GM12801 (cell line): Measurements from ENCODE around the gene PKNOX1.

Experiments
- CTCF ChIP-seq: IDR thresholded peaks from one replicate; pipeline ENCODE4 v1.5.1; 2011; ENCODE audit warnings: control low read depth; ENCODE audit not compliant: insufficient read length; ENCODE audit errors: extremely low read depth

The PKNOX1 gene

DNA sequence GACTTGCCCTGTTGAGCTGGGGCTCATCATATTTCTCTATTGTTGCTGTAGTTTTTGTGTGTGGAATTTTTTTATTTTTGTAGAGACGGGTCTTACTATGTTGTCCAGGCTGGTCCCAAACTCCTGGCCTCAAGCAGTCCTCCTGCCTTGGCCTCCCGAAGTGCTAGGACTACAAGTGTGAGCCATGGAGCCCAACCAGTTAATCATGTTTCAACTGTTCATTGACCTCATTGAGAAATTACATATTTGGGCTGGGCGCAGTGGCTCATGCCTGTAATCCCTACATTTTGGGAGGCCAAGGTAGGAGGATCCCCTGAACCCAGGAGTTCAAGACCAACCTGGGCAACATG is 9.2 kb upstream of the PKNOX1 start:
- no peak for TF ChIP-seq CTCF

DNA sequence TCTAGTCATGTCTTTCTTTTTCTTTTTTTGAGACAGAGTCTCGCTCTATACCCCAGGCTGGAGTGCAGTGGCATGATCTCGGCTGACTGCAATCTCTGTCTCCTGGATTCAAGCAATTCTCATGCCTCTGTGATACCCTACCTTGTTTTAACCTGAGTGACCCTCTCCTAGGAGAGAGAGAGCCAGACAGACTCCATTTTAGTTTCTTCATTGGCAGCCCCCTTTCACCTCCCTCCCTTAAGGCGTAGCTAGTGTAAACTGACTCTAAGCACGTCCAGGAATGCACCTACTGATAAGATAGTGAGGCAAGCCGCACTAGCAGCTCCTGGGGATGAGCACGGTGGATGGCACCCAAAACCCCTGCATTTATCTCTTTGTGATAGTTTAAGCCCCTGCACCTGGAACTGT is 5.2 kb upstream of the PKNOX1 start:
- no peak for TF ChIP-seq CTCF

DNA sequence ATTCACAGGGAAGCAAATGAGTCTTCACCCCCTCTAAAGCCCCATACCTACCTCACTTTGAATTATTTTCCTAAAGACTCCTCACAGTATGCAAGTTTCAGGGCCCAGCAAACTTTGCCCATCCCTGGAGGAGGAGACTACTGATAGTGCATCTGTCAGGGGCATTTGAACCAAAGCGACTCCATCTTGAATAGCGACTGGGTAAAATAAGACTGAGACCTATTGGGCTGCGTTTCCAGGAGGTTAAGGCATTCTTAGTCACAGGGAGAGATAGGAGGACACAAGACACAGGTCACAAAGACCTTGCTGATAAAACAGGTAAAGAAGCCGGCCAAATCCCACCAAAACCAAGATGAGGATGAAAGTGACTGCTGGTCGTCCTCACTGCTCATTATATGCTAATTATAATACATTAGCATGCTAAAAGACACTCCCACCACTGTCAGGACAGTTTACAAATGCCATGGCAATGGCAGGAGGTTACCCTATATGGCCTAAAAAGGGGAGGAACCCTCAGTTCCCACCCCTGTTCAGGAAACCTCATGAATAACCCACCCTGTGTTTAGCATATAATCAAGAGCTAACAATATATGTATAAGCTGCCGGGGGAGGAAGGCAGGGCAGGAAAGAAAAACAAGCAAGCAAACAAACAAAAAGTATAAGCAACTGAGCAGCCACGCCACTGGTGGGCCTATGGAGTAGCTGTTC is 3.3 kb upstream of the PKNOX1 start:
- no peak for TF ChIP-seq CTCF

- TF ChIP-seq CTCF, result no peak
These were observed 2.5 kb upstream of the PKNOX1 start for GRCh38 chr21:42971897-42972275.

DNA sequence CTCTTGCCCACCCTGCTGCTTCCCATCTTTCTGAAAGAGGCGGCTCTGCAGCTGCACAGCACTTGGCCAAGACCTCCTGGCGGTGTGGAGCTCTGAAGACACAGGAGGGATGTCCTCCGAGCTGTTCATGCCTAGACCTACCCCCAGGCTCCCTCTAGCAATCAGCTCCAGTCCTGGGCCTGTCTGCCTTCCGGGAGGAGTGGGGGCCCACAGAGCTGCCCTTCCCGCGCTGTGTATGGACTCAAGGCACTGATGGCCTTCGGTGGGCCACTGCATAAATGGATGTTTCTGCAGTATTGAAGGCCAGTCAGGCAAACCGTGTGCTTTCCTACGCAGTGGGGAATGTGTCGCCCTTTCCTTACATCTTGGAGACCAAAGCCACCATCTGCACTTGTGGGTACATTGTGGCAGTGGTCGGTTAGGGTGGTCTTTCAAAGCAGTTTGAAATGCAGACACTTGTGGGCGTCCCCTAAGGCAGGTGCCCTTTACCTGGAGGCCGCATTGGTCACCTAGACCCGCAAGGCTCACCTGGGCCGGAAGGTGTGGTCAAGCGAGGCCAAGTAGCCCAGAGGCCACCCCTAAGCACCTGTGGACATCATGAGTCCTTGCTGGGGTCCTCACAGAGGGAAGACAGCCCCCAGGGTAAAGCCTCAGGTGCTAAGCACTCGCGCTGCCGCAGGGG is 912 bp upstream of the PKNOX1 start:
- no peak for TF ChIP-seq CTCF

DNA sequence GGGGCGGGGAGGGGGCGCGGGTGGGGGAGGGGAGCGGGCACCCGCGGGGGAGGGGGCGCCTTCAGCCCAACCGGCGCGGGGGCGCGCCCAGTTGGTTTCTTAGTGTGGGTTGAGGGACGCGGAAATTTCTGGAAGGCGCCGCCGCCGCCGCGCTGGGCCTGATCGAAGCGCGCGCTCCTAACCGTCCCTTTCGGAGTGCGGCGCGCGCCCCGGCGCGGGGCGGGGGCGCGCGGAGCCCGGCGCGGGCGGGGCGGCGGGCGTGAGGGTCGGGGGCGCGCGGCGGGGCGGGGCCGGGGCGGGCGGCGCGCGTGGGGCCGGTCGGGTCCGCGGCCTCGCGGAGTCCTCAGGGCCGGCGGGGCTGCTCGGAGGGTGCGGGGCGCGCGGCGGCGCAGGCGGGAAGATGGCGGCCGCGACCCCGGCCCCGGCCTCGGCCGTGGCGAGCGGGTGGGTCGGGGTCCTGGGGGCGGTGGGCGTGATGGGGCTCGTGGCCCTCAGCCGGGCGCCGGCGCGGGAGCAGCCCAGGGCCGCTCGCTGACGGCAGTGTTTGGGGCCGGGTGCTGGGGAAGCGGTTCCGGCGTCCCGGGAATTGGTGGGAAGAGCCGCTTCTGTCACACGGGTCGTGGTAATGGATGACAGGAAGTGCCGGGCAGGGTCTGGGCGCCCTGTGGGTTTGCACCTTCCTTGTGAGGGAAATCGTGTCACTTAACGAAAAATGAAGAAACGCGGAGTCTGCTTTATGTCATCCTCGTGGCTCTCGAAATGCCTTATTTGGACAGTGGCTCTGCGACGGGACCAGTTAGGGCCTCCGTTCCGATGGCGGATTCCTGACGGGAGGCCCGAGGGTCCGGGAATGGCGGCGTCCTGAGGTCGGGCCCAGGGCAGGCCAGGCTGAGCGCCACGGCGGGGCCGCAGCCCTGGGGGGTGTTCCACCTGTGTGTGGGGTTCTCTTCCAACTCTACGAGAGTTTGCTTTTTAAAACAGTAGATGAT is 764 bp downstream of the PKNOX1 start:
- no peak for TF ChIP-seq CTCF
